Measurements from ENCODE around the gene FIBIN.

Gene FIBIN

DNA sequence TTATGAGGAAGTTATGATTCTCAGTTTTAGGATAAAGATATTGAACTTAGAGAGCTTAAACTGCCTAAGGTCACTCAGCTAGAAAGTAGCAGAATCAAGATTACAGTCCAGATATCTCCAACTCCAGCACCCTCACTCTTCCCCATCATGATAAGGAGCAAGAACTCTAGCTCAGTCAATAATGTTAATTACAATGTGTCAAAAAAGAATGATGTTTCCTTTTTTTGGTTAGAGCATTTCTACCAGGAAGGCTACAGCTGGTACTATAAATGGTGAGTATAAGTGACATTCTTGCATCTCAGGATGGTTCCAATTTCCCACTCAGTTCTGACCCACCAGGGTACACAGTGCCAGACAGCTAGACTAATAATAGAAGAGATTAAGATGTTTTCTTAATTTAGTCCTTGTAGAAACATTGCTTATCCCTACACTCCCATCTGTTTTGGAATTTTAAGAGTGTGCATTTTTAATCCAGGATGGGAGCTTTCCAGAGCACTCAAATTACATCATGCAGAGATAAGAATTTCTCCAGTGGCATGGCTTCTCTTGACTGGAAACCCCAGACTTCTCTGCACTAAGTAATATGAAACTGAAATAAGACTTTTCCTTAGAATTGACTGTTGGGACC, 25.1 kb downstream of the FIBIN start:
- Histone ChIP-seq H3K36me3 (no peaks in the 10 kb centered on the region), H3K4me2 (no peak overlapping the region), H3K4me1 (no peaks in the 10 kb centered on the region), H3K4me3 (no peak overlapping the region), H3K9ac (no peak overlapping the region), H4K20me1 (no peaks in the 10 kb centered on the region), H3K27ac (no peak overlapping the region), H3K9me3 (no peaks in the 10 kb centered on the region), H3K27me3 (no peaks in the 10 kb centered on the region)
- TF ChIP-seq Cebpa-rat (IDR thresholded peaks at IDR 0.05): no peak

DNA sequence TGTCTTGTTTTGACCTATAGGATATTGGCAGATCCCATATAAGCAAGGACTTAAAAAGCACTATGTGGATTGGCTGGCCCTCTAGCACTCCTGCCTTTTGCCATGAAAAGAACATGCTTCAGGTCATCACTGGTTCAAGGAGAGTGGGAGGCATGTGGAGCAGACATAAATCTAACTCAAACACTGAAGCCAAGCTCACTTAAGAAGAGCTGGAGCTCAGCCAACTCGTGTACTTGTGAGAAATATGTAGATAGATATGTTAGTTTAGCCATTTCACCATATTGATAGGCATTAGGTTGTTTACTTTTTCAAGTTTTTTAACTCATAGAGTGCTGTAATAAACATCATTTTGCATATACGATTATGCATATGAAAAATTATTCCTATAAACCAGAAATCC, 26.8 kb downstream of the FIBIN start:
- Histone ChIP-seq H3K4me1 (no peaks in the 10 kb centered on the region), H3K27me3 (no peaks in the 10 kb centered on the region)

DNA sequence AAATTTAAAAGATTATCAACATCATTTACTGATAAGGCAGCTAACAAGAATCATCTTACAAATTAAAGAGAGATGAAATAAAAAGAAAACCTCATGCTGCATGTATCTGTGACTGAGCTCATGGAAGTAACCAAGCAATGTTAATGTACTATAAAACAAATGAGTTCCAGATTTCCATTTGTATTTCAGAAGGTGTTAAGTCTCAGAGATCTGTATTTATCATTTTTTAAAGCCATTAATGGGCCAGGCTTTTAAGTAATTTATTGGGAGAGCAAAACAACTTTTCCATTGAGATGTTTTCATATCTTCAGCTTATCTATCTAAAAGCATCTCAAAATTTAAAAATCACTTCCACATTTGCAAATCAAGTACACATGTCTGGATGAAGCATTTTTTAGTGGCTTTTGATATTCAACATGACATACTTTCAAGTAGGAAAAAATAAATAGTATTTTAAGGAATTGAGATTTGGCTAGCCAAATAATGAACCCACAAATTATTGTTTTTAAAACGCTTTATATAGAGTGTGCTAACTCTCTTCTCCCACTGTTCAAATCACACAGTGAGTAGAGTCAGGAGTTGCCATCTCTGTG, 28.8 kb downstream of the FIBIN start:
- H3K9ac ChIP-seq: no peak overlapping the region
- H3K4me3 ChIP-seq: no peak overlapping the region
- H3K36me3 ChIP-seq: no peaks in the 10 kb centered on the region
- no peaks in the 10 kb centered on the region for H4K20me1 ChIP-seq
- no peak overlapping the region for H3K27ac ChIP-seq
- no peak for TF ChIP-seq Cebpa-rat (IDR thresholded peaks at IDR 0.05)
- H3K4me2 ChIP-seq: no peak overlapping the region
- H3K4me1 ChIP-seq: no peaks in the 10 kb centered on the region
- no peaks in the 10 kb centered on the region for H3K9me3 ChIP-seq
- H3K27me3 ChIP-seq: no peaks in the 10 kb centered on the region

More for the DNA sequence above, 26.8 kb downstream of the FIBIN start:
- Histone ChIP-seq H3K4me2 (no peak overlapping the region), H3K27ac (no peak overlapping the region), H3K4me3 (no peak overlapping the region), H3K9me3 (no peaks in the 10 kb centered on the region), H3K36me3 (no peaks in the 10 kb centered on the region), H3K9ac (no peak overlapping the region), H4K20me1 (no peaks in the 10 kb centered on the region)
- no peak for TF ChIP-seq Cebpa-rat (IDR thresholded peaks at IDR 0.05)

DNA sequence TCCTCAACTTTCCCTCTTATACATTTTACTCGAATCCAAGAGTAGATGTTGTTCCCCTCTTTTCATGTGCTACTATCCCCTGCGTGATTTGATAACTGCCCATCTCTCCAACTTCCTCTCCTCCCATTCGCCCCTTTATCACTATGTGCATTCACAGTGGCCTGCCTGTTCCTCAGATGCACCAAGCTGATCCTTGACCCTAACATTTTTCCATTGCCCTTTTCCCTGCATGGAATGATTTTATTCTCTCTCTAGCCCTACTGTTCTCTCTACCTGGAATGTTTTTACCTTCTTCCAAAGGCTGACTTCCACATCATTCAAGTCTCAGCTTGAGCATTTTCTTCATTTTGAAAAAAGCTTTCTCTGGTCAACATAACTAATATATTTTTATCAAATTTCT, 31.0 kb downstream of the FIBIN start:
- no peak overlapping the region for H3K4me2 ChIP-seq
- no peaks in the 10 kb centered on the region for H4K20me1 ChIP-seq
- TF ChIP-seq Cebpa-rat (IDR thresholded peaks at IDR 0.05): no peak
- H3K27me3 ChIP-seq: no peaks in the 10 kb centered on the region
- H3K9me3 ChIP-seq: no peaks in the 10 kb centered on the region
- H3K9ac ChIP-seq: no peak overlapping the region
- no peaks in the 10 kb centered on the region for H3K4me1 ChIP-seq
- H3K27ac ChIP-seq: no peak overlapping the region
- no peaks in the 10 kb centered on the region for H3K36me3 ChIP-seq
- no peak overlapping the region for H3K4me3 ChIP-seq

DNA sequence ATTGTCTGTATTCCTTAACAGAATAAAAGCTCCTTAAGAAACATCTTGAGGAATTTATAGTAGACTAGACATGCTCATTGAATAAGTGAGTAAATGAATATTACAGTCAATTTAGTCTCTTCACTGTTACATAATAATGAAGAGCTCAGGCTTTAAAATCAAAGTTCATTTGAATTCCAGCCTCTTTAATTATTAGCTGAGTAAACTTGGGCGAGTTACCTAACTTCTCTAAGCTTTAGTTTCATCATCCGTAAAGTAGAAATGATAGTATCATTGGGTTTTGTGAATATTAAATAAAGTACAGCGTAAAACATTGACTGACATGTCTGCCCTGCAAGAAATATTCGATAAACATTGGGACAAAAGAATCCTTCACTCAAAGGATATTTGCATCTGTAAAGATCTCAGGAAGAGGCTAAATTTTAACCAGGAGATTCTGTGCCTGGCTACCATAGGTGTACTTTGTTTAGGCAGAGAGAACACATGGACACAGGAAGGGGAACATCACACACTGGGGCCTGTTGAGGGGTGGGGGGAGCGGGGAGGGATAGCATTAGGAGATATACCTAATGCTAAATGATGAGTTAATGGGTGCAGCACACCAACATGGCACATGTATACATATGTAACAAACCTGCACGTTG, 31.5 kb downstream of the FIBIN start:
- Histone ChIP-seq H3K27ac (no peak overlapping the region), H3K9me3 (no peaks in the 10 kb centered on the region), H3K9ac (no peak overlapping the region), H3K4me3 (no peak overlapping the region), H4K20me1 (no peaks in the 10 kb centered on the region), H3K4me2 (no peak overlapping the region), H3K27me3 (no peaks in the 10 kb centered on the region), H3K36me3 (no peaks in the 10 kb centered on the region), H3K4me1 (no peaks in the 10 kb centered on the region)
- no peak for TF ChIP-seq Cebpa-rat (IDR thresholded peaks at IDR 0.05)

DNA sequence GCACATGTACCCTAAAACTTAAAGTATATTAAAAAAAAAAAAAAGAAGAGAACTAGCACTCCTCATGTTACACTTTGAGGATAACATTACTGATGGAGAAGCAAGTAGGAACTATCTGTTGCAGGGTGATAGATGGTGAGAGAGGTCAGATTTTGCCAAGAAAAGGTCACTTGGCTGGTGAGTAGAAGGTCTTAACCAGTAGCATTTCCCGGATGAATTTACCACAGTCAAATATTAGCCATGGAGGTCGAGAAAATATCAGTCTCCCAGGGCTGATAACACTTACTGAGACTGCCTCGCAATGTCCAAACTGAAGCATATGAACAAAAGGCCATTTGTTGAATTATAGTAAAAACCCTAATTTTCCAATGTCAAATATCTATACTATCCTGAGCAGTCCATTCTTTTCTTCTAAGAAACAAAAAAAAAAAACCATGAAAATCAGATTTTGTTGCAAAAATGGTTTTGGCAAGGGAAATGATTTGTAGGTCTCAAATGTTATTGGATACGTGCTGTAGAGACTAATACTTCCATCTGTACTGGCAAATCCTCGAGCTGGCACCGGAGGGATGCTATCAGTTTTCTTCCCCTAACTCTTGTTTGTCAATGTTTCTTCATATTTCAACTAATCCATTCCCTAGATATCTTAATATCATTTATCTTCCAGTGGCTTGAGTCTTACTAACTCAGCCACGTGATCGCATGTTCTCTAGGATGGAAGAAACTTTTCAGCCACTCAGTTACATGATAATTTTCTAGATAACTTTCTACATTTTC, 32.2 kb downstream of the FIBIN start:
- Histone ChIP-seq H3K27ac (no peak overlapping the region), H3K4me3 (no peak overlapping the region), H4K20me1 (no peaks in the 10 kb centered on the region), H3K4me1 (no peaks in the 10 kb centered on the region), H3K9me3 (no peaks in the 10 kb centered on the region), H3K36me3 (no peaks in the 10 kb centered on the region), H3K4me2 (no peak overlapping the region), H3K9ac (no peak overlapping the region), H3K27me3 (no peaks in the 10 kb centered on the region)
- TF ChIP-seq Cebpa-rat (IDR thresholded peaks at IDR 0.05): no peak

DNA sequence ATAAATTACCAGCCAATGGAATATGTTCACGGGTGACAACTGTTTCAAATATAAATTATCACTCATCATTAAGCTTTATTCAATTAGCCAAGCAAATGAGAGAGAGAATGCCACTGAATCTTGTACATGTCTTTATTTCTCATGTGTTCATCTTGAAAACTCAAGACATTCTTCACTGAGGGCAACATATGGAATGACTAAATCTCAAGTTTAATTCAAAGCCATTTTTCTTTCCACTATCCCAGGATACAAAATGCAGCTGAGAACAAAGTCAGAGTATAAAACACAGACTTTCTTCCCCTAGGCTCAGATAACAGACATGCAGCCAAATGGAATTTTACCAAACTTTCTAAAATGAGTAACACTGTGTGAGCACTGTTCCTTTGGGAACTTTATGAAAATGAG, 34.7 kb downstream of the FIBIN start:
- Histone ChIP-seq H3K36me3 (no peaks in the 10 kb centered on the region), H3K9me3 (no peaks in the 10 kb centered on the region), H3K9ac (no peak overlapping the region), H4K20me1 (no peaks in the 10 kb centered on the region), H3K27ac (no peak overlapping the region), H3K4me1 (no peaks in the 10 kb centered on the region), H3K4me3 (no peak overlapping the region), H3K27me3 (no peaks in the 10 kb centered on the region), H3K4me2 (no peak overlapping the region)
- TF ChIP-seq Cebpa-rat (IDR thresholded peaks at IDR 0.05): no peak

DNA sequence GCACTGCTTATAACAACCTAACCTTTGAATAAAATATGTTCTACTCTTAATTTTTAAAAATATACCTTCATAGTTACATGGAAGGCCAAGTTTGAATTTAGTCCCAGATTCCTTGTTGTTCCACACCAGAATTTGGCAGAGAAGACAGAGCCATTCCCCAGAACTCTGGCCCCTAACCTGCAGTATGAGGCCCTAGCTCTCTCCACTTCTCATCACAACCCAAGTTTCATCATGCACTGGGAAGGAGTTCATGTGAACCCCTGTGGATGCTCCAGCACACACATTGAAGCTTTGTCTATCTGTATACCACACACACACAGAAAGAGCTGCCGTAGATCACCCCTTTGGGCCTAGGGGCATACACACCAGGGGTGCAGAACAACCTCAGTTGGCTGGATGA, 36.1 kb downstream of the FIBIN start:
- no peaks in the 10 kb centered on the region for H3K27me3 ChIP-seq
- no peak overlapping the region for H3K27ac ChIP-seq
- no peak overlapping the region for H3K9ac ChIP-seq
- no peaks in the 10 kb centered on the region for H4K20me1 ChIP-seq
- no peaks in the 10 kb centered on the region for H3K9me3 ChIP-seq
- H3K4me1 ChIP-seq: no peaks in the 10 kb centered on the region
- H3K36me3 ChIP-seq: no peaks in the 10 kb centered on the region
- no peak for TF ChIP-seq Cebpa-rat (IDR thresholded peaks at IDR 0.05)
- H3K4me3 ChIP-seq: no peak overlapping the region
- H3K4me2 ChIP-seq: no peak overlapping the region

DNA sequence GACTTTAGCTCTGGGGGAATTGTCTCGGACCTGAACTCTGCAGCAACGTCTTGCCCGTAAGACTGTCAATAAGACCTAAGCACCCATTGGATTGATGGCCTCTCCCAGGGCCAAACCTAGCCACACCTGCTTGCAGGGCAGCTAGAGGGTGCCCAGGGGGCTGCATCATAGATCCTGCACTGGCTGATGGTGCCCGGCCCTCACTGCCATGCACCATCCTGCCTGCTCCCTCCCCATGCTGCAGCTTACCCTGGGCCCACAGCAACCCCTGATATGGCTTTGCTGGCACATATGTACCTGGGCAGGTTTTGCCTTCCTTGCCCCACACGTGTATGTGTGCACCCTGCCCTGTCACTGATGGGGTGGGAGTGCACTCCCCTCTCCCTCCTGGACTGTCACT, 37.8 kb downstream of the FIBIN start:
- Histone ChIP-seq H3K4me2 (no peak overlapping the region), H3K27me3 (no peaks in the 10 kb centered on the region), H3K4me1 (no peaks in the 10 kb centered on the region), H3K27ac (no peak overlapping the region), H4K20me1 (no peaks in the 10 kb centered on the region), H3K36me3 (no peaks in the 10 kb centered on the region), H3K9ac (no peak overlapping the region), H3K9me3 (no peaks in the 10 kb centered on the region), H3K4me3 (no peak overlapping the region)
- TF ChIP-seq Cebpa-rat (IDR thresholded peaks at IDR 0.05): no peak

DNA sequence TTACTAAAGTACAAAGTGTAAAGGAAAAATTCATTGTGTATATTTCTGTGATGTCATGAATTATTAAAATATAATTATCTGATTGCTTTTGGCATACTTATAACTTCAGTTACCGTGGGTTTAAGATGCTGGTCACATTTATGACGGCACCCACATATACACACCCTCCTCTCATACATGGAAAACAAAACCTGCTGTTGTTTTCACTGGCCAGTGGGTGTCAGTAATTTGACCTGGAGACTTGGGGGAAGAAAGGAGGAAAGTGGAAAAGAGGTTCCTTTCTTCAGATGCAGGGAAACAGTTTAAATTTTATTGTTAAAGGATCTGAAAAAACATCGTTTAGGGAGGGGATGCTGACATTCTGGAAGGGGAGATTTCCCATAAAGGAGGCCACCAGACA, 46.0 kb downstream of the FIBIN start:
- Histone ChIP-seq H3K36me3 (no peaks in the 10 kb centered on the region), H3K9me3 (no peaks in the 10 kb centered on the region), H3K9ac (no peak overlapping the region), H4K20me1 (no peaks in the 10 kb centered on the region), H3K4me2 (no peak overlapping the region), H3K4me3 (no peak overlapping the region), H3K27ac (no peak overlapping the region), H3K4me1 (no peaks in the 10 kb centered on the region), H3K27me3 (no peaks in the 10 kb centered on the region)
- no peak for TF ChIP-seq Cebpa-rat (IDR thresholded peaks at IDR 0.05)
